ENCODE data around the gene GRIP2.

- TF ChIP-seq CTCF (IDR thresholded peaks at IDR 0.05) (no peak), POLR2A (IDR thresholded peaks at IDR 0.05) (no peak)
These were observed 32.8 kb downstream of the GRIP2 start for GRCh38 chr3:14507305-14507741.
